ENCODE results near the gene VIPAS39.

Gene VIPAS39

DNA sequence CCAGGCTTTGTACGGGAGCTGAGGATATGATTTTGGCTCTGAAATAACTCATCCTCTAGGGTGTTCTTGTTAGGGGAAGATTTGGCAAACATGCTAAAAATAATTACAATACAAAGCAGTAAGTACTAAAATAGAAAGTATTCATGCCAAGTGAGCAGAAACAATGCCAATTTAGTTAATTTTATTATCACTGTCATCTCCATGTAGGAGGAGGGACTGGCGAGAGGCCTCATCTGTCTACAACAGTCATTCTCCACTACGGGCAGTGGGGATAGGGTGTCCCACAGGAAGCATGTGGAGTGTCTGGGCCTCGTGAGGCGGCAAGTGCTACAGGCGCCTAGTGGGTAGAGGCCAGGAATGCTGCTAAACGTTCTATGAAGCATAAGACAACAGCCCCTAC lies 37.9 kb upstream of the VIPAS39 start:
- no peak overlapping the region for H3K4me3 ChIP-seq (ENCODE audit: low read depth, low read length)
- TF ChIP-seq ZNF501 (tag by site-specific recombination; IDR thresholded peaks at IDR 0.05) (no peak), ZNF311 (tag by site-specific recombination; IDR thresholded peaks at IDR 0.05; ENCODE audit: borderline replicate concordance) (no peak), ZNF114 (tag by site-specific recombination; IDR thresholded peaks at IDR 0.05) (no peak), GLI4 (tag by site-specific recombination; IDR thresholded peaks at IDR 0.05) (no peak), ZNF585B (tag by site-specific recombination; IDR thresholded peaks at IDR 0.05) (no peak), ZNF529 (tag by site-specific recombination; IDR thresholded peaks at IDR 0.05; ENCODE audit: insufficient replicate concordance) (no peak), ZNF354C (tag by site-specific recombination; IDR thresholded peaks at IDR 0.05; ENCODE audit: borderline replicate concordance, low read depth) (no peak)
- TF ChIP-seq, protein P1, sequence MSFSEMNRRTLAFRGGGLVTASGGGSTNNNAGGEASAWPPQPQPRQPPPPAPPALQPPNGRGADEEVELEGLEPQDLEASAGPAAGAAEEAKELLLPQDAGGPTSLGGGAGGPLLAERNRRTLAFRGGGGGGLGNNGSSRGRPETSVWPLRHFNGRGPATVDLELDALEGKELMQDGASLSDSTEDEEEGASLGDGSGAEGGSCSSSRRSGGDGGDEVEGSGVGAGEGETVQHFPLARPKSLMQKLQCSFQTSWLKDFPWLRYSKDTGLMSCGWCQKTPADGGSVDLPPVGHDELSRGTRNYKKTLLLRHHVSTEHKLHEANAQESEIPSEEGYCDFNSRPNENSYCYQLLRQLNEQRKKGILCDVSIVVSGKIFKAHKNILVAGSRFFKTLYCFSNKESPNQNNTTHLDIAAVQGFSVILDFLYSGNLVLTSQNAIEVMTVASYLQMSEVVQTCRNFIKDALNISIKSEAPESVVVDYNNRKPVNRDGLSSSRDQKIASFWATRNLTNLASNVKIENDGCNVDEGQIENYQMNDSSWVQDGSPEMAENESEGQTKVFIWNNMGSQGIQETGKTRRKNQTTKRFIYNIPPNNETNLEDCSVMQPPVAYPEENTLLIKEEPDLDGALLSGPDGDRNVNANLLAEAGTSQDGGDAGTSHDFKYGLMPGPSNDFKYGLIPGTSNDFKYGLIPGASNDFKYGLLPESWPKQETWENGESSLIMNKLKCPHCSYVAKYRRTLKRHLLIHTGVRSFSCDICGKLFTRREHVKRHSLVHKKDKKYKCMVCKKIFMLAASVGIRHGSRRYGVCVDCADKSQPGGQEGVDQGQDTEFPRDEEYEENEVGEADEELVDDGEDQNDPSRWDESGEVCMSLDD (tag by site-specific recombination; IDR thresholded peaks at IDR 0.05), result no peak
- no peaks in the 10 kb centered on the region for H3K4me1 ChIP-seq (ENCODE audit: control insufficient read depth, insufficient read depth, low read length)
- CTCF ChIA-PET, result no interaction called here
- H3K36me3 ChIP-seq (ENCODE audit: control insufficient read depth in 2 of 2, insufficient read depth in 1 of 2, low read length in 2 of 2), result no peaks in the 10 kb centered on the region
- no peak overlapping the region for H3K27ac ChIP-seq (ENCODE audit: extremely low read depth, low read depth, low read length)
- POLR2A ChIA-PET, result no interaction called here
- no peaks in the 10 kb centered on the region for H3K9me3 ChIP-seq (ENCODE audit: control insufficient read depth, insufficient read depth, low read depth, low read length)

DNA sequence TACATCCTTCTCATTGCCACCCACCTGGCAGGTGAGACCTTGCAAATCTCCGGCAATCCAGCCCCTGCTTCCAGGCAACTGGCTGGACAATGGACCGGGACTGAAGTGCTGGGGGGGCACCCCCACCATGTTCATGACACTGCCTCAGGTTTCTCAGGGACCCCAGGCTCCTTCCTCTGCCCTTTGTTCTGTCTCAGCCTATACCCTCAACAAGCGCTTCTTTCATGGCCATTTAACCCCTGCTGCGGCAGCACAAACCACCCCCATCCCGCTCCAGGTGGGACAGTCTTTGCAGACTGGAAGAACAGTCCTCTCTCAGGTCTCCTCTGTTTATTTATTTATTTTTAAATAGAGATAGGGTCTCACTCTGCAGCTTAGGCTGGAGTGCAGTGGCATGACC lies 33.7 kb upstream of the VIPAS39 start:
- Histone ChIP-seq H3K4me1 (ENCODE audit: control insufficient read depth, insufficient read depth, low read length) (no peaks in the 10 kb centered on the region), H3K36me3 (ENCODE audit: control insufficient read depth in 2 of 2, insufficient read depth in 1 of 2, low read length in 2 of 2) (no peaks in the 10 kb centered on the region), H3K27ac (ENCODE audit: extremely low read depth, low read depth, low read length) (no peak overlapping the region), H3K9me3 (ENCODE audit: control insufficient read depth, insufficient read depth, low read depth, low read length) (no peaks in the 10 kb centered on the region), H3K4me3 (ENCODE audit: low read depth, low read length) (no peak overlapping the region)
- ChIA-PET CTCF (interaction anchor here (0.6 kb wide), 1 partner anchor 745 kb away, joined by 5 read pairs; no protein-coding TSS in a partner anchor), POLR2A (interaction anchor here (0.7 kb wide), 1 partner anchor 19 kb away, joined by 6 read pairs; no protein-coding TSS in a partner anchor)
- TF ChIP-seq WT1 (tag by site-specific recombination; IDR thresholded peaks at IDR 0.05) (no peak), ZNF302 (tag by site-specific recombination; IDR thresholded peaks at IDR 0.05; ENCODE audit: low read depth) (no peak), ZNF350 (tag by site-specific recombination; IDR thresholded peaks at IDR 0.05) (no peak), ZNF274 (IDR thresholded peaks at IDR 0.05; ENCODE audit: low read length) (no peak), ZNF274 (tag by site-specific recombination; IDR thresholded peaks at IDR 0.05; ENCODE audit: borderline replicate concordance) (no peak), KLF8 (tag by site-specific recombination; IDR thresholded peaks at IDR 0.05) (no peak), ZBTB48 (tag by site-specific recombination; IDR thresholded peaks at IDR 0.05) (no peak), EGR2 (tag by site-specific recombination; IDR thresholded peaks at IDR 0.05; ENCODE audit: low read depth) (no peak), ZSCAN16 (tag by site-specific recombination; IDR thresholded peaks at IDR 0.05) (no peak)
- TF ChIP-seq, protein P2, sequence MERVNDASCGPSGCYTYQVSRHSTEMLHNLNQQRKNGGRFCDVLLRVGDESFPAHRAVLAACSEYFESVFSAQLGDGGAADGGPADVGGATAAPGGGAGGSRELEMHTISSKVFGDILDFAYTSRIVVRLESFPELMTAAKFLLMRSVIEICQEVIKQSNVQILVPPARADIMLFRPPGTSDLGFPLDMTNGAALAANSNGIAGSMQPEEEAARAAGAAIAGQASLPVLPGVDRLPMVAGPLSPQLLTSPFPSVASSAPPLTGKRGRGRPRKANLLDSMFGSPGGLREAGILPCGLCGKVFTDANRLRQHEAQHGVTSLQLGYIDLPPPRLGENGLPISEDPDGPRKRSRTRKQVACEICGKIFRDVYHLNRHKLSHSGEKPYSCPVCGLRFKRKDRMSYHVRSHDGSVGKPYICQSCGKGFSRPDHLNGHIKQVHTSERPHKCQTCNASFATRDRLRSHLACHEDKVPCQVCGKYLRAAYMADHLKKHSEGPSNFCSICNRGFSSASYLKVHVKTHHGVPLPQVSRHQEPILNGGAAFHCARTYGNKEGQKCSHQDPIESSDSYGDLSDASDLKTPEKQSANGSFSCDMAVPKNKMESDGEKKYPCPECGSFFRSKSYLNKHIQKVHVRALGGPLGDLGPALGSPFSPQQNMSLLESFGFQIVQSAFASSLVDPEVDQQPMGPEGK (tag by site-specific recombination; IDR thresholded peaks at IDR 0.05), result no peak
- TF ChIP-seq, protein P3, sequence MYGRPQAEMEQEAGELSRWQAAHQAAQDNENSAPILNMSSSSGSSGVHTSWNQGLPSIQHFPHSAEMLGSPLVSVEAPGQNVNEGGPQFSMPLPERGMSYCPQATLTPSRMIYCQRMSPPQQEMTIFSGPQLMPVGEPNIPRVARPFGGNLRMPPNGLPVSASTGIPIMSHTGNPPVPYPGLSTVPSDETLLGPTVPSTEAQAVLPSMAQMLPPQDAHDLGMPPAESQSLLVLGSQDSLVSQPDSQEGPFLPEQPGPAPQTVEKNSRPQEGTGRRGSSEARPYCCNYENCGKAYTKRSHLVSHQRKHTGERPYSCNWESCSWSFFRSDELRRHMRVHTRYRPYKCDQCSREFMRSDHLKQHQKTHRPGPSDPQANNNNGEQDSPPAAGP (tag by site-specific recombination; IDR thresholded peaks at IDR 0.05), result no peak
- TF ChIP-seq, protein P4, sequence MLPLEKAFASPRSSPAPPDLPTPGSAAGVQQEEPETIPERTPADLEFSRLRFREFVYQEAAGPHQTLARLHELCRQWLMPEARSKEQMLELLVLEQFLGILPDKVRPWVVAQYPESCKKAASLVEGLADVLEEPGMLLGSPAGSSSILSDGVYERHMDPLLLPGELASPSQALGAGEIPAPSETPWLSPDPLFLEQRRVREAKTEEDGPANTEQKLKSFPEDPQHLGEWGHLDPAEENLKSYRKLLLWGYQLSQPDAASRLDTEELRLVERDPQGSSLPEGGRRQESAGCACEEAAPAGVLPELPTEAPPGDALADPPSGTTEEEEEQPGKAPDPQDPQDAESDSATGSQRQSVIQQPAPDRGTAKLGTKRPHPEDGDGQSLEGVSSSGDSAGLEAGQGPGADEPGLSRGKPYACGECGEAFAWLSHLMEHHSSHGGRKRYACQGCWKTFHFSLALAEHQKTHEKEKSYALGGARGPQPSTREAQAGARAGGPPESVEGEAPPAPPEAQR (tag by site-specific recombination; IDR thresholded peaks at IDR 0.05), result no peak

All from HEK293 (cell line).